Liver (tissue), 9 donors: ENCODE measurements around the gene AGAP9. TPM values are rescaled to one million over a fixed set of nuclear protein-coding genes. Genes with fewer than 3 reads are reported as not detected.
"Not testable (repeated sequence)": the region's sequence is repeated elsewhere in the genome, so short reads cannot be mapped to it uniquely, and the experiment has no call there.

ENCODE experiments used
- DNase-seq: peaks from one replicate; pipeline ENCODE4 v3.0.0-alpha.2; 2017; ENCODE audit warnings: low spot score
- H3K27ac ChIP-seq, 2 donors: one replicate each; pipeline ENCODE4 v1.7.0; 2013; ENCODE audit warnings: inconsistent platforms in 2 of 2, low read length in 2 of 2, control low read depth in 1 of 2, low read depth in 1 of 2, mild to moderate bottlenecking in 1 of 2
- H3K27me3 ChIP-seq, 4 donors: one replicate each; pipeline versions ENCODE4 v1.6.1 to v1.7.0; 2013; ENCODE audit warnings: low read length in 3 of 4, inconsistent platforms in 1 of 4, mild to moderate bottlenecking in 1 of 4, moderate library complexity in 1 of 4; ENCODE audit not compliant: control insufficient read depth in 4 of 4, insufficient read depth in 4 of 4
- H3K36me3 ChIP-seq, 4 donors: one replicate each; pipeline versions ENCODE4 v1.6.1 to v1.7.0; 2013; ENCODE audit warnings: low read length in 3 of 4, mild to moderate bottlenecking in 3 of 4, low read depth in 1 of 4, moderate library complexity in 1 of 4; ENCODE audit not compliant: control insufficient read depth in 4 of 4, insufficient read depth in 3 of 4
- H3K4me1 ChIP-seq, 4 donors: one replicate each; pipeline versions ENCODE4 v1.6.1 to v1.7.0; 2013; ENCODE audit warnings: low read length in 3 of 4, mild to moderate bottlenecking in 3 of 4, moderate library complexity in 1 of 4; ENCODE audit not compliant: control insufficient read depth in 4 of 4, insufficient read depth in 4 of 4
- H3K4me3 ChIP-seq, 3 donors: one replicate each; pipeline versions ENCODE4 v1.6.1 to v1.7.0; 2013; ENCODE audit warnings: low read length in 3 of 3, control low read depth in 1 of 3, low read depth in 1 of 3, mild to moderate bottlenecking in 1 of 3
- H3K9ac ChIP-seq, 2 donors: one replicate each; pipeline ENCODE4 v1.7.0; 2013; ENCODE audit warnings: low read length in 2 of 2, mild to moderate bottlenecking in 2 of 2, moderate library complexity in 2 of 2, control low read depth in 1 of 2, low read depth in 1 of 2
- H3K9me3 ChIP-seq, 4 donors: one replicate each; pipeline versions ENCODE4 v1.6.1 to v1.7.0; 2013; ENCODE audit warnings: low read length in 3 of 4; ENCODE audit not compliant: control insufficient read depth in 4 of 4
- EGR1 ChIP-seq, 2 donors: IDR thresholded peaks; 2 replicates each; pipeline ENCODE4 v1.6.1; 2016 to 2018; ENCODE audit warnings: antibody characterized with exemption in 2 of 2, low read depth in 2 of 2
- HNF4A ChIP-seq, 2 donors: conservative IDR thresholded peaks; 2 replicates each; pipeline ENCODE4 v1.6.1; 2016; ENCODE audit warnings: antibody characterized with exemption in 2 of 2, mild to moderate bottlenecking in 2 of 2
- HNF4G ChIP-seq: IDR thresholded peaks from 2 replicates; pipeline ENCODE4 v1.6.1; 2016; ENCODE audit warnings: antibody characterized with exemption
- RAD21 ChIP-seq, 2 donors: IDR thresholded peaks; 2 replicates each; pipeline ENCODE4 v1.6.1; 2016; ENCODE audit warnings: antibody characterized with exemption in 2 of 2, mild to moderate bottlenecking in 2 of 2
- RXRA ChIP-seq, 2 donors: IDR thresholded peaks; 2 replicates each; pipeline ENCODE4 v1.6.1; 2017 to 2018; ENCODE audit warnings: antibody characterized with exemption in 2 of 2, mild to moderate bottlenecking in 1 of 2
- YY1 ChIP-seq: IDR thresholded peaks from 2 replicates; pipeline ENCODE4 v1.6.1; 2016; ENCODE audit warnings: antibody characterized with exemption, mild to moderate bottlenecking
- WGBS: extraction: QIAGEN DNeasy Blood & Tissue Kit; methylation state at CpG from one replicate; pipeline ENCODE4 v1.1.7; 2013; 5-methylcytosine and 5-hydroxymethylcytosine counted together
- polyA plus RNA-seq, 2 donors: library from polyadenylated mRNA; stranded (reverse) in 1 of 2; unstranded in 1 of 2; fragments of 200-250 nt in 1 of 2; fragments of >200 nt in 1 of 2; fragmentation: Nextera tagmentation in 1 of 2; extraction: Ambion mirVana in 1 of 2; gene quantifications; one replicate each; pipeline versions ENCODE4 v1.2.1 to v1.2.3, GENCODE V29; 2013 to 2015
- total RNA-seq, 2 donors: library from RNA; depleted of rRNA; stranded (reverse); fragments of >200 nt; gene quantifications; one replicate each; pipeline ENCODE4 v1.2.3, GENCODE V29; 2014
- TF ChIP-seq, protein P1 (sequence below): IDR thresholded peaks from 2 replicates; pipeline ENCODE4 v1.6.1; 2016; ENCODE audit warnings: antibody characterized with exemption
- TF ChIP-seq, protein P2 (sequence below): IDR thresholded peaks from 2 replicates; pipeline ENCODE4 v1.6.1; 2016; ENCODE audit warnings: antibody characterized with exemption, mild to moderate bottlenecking
- TF ChIP-seq, protein P3 (sequence below): IDR thresholded peaks from 2 replicates; pipeline ENCODE4 v1.6.1; 2016; ENCODE audit warnings: antibody characterized with exemption
- donor health status: healthy.
- donor health status: healthy.
- donor health status: healthy.
- donor health status: healthy.
- donor health status: healthy.

The AGAP9 gene
- total and polyA plus RNA-seq, 4 donors, result 1.0 to 10.8 (median 3.3) TPM

DNA sequence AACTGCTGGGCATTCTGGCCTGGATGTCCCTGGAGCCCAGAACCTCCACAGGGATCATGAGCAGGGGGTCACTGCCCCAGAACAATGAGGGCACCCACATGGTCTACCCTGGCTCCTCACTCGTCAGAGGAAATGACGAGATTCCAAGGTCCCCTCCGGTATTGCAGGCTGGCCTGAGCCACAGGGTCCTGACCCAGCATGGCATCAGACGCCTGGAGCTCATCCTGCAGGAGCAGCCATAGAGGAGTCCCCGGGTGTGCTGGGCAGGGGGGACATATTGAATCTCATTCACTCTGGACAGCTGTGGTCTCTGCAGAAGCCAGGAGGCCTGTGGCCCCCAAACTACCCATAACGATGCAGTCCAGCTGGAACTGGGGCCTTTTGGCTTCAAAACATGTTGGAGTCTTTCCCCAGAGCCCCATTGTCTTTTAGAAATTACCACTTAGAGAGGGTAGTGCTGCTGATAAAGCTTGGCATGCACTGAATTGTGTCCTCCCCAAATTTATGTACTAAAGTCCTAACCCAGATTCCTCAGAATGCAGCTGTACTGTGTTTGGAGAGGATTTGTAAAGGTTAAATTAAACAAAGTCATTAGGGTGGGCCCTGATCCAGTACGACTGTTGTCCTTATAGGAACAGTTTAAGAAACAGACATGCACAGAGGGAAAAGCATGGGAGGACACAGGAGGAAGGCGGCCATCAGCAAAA is 67.2 kb downstream of the AGAP9 start:
- H3K27ac ChIP-seq, result no peak overlapping the region
- WGBS, result 85% methylated on average over 8 of the region's 8 CpGs
- no peak overlapping the region for H3K9ac ChIP-seq
- TF ChIP-seq, protein P1, sequence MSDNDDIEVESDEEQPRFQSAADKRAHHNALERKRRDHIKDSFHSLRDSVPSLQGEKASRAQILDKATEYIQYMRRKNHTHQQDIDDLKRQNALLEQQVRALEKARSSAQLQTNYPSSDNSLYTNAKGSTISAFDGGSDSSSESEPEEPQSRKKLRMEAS, result no peak
- TF ChIP-seq, protein P2, sequence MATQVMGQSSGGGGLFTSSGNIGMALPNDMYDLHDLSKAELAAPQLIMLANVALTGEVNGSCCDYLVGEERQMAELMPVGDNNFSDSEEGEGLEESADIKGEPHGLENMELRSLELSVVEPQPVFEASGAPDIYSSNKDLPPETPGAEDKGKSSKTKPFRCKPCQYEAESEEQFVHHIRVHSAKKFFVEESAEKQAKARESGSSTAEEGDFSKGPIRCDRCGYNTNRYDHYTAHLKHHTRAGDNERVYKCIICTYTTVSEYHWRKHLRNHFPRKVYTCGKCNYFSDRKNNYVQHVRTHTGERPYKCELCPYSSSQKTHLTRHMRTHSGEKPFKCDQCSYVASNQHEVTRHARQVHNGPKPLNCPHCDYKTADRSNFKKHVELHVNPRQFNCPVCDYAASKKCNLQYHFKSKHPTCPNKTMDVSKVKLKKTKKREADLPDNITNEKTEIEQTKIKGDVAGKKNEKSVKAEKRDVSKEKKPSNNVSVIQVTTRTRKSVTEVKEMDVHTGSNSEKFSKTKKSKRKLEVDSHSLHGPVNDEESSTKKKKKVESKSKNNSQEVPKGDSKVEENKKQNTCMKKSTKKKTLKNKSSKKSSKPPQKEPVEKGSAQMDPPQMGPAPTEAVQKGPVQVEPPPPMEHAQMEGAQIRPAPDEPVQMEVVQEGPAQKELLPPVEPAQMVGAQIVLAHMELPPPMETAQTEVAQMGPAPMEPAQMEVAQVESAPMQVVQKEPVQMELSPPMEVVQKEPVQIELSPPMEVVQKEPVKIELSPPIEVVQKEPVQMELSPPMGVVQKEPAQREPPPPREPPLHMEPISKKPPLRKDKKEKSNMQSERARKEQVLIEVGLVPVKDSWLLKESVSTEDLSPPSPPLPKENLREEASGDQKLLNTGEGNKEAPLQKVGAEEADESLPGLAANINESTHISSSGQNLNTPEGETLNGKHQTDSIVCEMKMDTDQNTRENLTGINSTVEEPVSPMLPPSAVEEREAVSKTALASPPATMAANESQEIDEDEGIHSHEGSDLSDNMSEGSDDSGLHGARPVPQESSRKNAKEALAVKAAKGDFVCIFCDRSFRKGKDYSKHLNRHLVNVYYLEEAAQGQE, result no peak
- no peak for TF ChIP-seq HNF4A (conservative IDR thresholded peaks at IDR 0.05)
- H3K36me3 ChIP-seq, result no peaks in the 10 kb centered on the region
- peak; percentile 25 for DNase-seq
- H3K27me3 ChIP-seq, result no peaks in the 10 kb centered on the region
- H3K4me3 ChIP-seq, result no peak overlapping the region
- H3K9me3 ChIP-seq, result no peaks in the 10 kb centered on the region
- H3K4me1 ChIP-seq, result peaks cover 0 to 2% (median 0%) of the 10 kb centered on the region in 4 donors

DNA sequence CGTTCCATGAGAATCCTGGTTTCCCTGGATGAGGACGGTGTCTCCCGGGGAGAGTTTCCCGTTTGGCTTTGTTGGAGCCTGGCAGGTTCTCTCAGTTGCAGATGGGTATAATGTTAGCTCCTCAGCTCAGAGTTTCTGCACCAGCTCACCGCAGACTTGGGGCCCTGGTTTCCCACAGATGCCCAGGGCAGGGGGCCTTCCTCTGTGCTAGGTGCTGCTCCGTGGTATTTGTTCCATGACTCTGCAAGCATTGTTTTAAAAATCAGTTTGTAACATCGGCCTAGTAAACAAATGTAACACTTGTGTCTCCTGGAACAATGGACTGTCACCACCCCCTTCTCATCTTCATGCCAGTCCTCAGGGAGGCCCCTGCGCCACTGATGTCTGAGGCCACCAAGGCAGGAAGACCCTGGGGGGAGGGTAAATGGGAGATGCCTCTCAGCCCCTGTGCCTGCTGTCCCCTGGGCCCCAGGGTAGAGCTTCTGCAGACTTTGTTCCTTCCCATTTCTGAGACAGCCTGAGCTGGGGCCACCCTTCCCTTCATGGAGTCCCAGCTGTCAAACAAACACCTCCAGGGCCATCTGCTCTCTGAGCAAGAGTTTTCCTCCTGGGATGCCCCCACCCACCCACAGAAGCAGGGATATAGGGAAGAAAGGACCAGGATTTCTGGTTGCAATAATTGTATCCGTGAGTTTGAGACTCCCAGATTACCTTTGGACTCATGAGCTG is 67.9 kb downstream of the AGAP9 start:
- not testable (repeated sequence) for H3K4me1 ChIP-seq, H3K36me3 ChIP-seq, H3K27ac ChIP-seq, H3K27me3 ChIP-seq, H3K4me3 ChIP-seq, H3K9me3 ChIP-seq, DNase-seq, H3K9ac ChIP-seq
- 73% methylated on average over 9 of the region's 9 CpGs for WGBS

DNA sequence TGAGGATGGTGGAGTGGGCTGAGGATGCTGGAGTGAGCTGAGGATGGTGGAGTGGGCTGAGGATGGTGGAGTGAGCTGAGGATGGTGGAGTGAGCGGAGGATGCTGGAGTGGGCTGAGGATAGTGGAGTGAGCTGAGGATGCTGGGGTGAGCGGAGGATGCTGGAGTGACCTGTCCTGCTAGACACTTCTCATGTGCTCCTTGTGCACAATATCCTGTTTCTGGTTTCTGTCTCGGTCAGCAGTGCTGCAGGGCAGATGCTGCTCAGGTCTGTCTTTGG is 68.7 kb downstream of the AGAP9 start:
- H3K27me3 ChIP-seq, result no peaks in the 10 kb centered on the region
- H3K9me3 ChIP-seq, result no peaks in the 10 kb centered on the region
- TF ChIP-seq EGR1 (IDR thresholded peaks at IDR 0.05; ENCODE audit: low read depth in 2 of 2) (no peak), RXRA (IDR thresholded peaks at IDR 0.05) (no peak), RAD21 (IDR thresholded peaks at IDR 0.05) (no peak), YY1 (no peak), HNF4G (no peak)
- TF ChIP-seq, protein P3, sequence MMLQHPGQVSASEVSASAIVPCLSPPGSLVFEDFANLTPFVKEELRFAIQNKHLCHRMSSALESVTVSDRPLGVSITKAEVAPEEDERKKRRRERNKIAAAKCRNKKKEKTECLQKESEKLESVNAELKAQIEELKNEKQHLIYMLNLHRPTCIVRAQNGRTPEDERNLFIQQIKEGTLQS, result no peak
- no peak overlapping the region for H3K27ac ChIP-seq
- 95% methylated on average over 3 of the region's 3 CpGs for WGBS
- no peaks in the 10 kb centered on the region for H3K36me3 ChIP-seq
- peaks cover 0 to 2% (median 0%) of the 10 kb centered on the region in 4 donors for H3K4me1 ChIP-seq
- no peak overlapping the region for H3K9ac ChIP-seq
- no peak for DNase-seq
- H3K4me3 ChIP-seq, result no peak overlapping the region
